GM18502 (cell line): Measurements from ENCODE around the gene RAI14.

ENCODE experiments used
- ATAC-seq: cut with Tn5 transposase; IDR thresholded peaks from one replicate; pipeline ENCODE4 v1.9.1; 2021; ENCODE audit warnings: mild to moderate bottlenecking; ENCODE audit not compliant: unreplicated experiment, poor library complexity

RAI14 gene

GRCh38 chr5:34870382-34870781, 214.3 kb downstream of the RAI14 start:
- no peak for ATAC-seq

- no peak for ATAC-seq
These were observed 220.1 kb downstream of the RAI14 start for GRCh38 chr5:34876275-34876674.

DNA sequence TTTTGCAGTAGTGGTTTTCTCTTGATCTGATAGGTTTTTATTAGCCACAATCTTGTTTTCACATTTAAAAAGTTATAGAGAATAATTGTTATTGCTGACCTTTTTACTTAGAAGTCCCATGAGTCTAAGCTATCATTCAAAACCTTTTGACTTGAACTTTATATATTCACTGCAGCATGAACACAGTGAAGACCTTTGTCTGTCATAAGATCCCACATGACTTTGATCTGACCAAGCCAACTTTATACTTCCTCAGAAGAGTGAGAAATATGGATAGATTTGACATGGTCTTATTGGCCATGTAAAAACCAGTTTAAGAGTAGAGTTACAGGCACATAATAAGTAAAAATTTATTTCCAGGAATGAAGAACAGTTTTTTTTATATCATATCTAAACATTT, 225.1 kb downstream of the RAI14 start:
- ATAC-seq = no peak
